ENCODE measurements around the gene APEX1. TPM values are rescaled to one million over a fixed set of nuclear protein-coding genes. Genes with fewer than 3 reads are reported as not detected.
"Not testable (repeated sequence)": the region's sequence is repeated elsewhere in the genome, so short reads cannot be mapped to it uniquely, and the experiment has no call there.

Gene APEX1
- total RNA-seq, 1 donor from 2014 or later = 328 TPM

- H3K27me3 ChIP-seq (ENCODE audit: control insufficient read depth, insufficient read depth, low read length) = no peaks in the 10 kb centered on the region
- H3K36me3 ChIP-seq (ENCODE audit: control insufficient read depth, insufficient read depth, low read length) = no peaks in the 10 kb centered on the region
- no peak overlapping the region for H3K4me3 ChIP-seq (ENCODE audit: low read depth, low read length)
- no peak for DNase-seq (ENCODE audit: low read depth)
- TF ChIP-seq, protein P1, sequence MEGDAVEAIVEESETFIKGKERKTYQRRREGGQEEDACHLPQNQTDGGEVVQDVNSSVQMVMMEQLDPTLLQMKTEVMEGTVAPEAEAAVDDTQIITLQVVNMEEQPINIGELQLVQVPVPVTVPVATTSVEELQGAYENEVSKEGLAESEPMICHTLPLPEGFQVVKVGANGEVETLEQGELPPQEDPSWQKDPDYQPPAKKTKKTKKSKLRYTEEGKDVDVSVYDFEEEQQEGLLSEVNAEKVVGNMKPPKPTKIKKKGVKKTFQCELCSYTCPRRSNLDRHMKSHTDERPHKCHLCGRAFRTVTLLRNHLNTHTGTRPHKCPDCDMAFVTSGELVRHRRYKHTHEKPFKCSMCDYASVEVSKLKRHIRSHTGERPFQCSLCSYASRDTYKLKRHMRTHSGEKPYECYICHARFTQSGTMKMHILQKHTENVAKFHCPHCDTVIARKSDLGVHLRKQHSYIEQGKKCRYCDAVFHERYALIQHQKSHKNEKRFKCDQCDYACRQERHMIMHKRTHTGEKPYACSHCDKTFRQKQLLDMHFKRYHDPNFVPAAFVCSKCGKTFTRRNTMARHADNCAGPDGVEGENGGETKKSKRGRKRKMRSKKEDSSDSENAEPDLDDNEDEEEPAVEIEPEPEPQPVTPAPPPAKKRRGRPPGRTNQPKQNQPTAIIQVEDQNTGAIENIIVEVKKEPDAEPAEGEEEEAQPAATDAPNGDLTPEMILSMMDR (IDR thresholded peaks at IDR 0.05; ENCODE audit: insufficient read depth, low read length, poor library complexity, severe bottlenecking) = no peak
These were observed 40.1 kb downstream of the APEX1 start for GRCh38 chr14:20494935-20495766.

DNA sequence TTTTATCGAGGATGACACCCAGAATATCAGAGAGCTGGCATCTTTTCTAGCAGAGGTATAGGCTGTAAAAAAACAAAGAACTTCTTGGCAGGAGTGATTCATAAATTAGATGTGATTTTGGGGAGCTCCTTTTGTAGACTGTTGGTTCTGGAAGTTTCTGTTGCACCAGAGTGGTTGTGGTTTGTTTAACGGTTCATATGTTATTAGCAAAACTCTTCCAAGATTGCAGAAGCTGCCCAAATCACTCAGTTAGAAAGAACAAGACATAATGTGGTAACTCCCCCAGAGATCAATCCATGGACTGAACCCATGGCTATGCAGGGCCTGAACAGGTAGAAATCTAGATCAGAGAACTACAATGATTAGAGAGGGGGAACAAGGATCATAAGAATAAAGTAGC, 43.6 kb downstream of the APEX1 start:
- TF ChIP-seq, protein P1 (IDR thresholded peaks at IDR 0.05; ENCODE audit: insufficient read depth, low read length, poor library complexity, severe bottlenecking) = no peak
- no peaks in the 10 kb centered on the region for H3K27me3 ChIP-seq (ENCODE audit: control insufficient read depth, insufficient read depth, low read length)
- H3K36me3 ChIP-seq (ENCODE audit: control insufficient read depth, insufficient read depth, low read length) = no peaks in the 10 kb centered on the region
- no peak overlapping the region for H3K4me3 ChIP-seq (ENCODE audit: low read depth, low read length)
- DNase-seq (ENCODE audit: low read depth) = no peak

DNA sequence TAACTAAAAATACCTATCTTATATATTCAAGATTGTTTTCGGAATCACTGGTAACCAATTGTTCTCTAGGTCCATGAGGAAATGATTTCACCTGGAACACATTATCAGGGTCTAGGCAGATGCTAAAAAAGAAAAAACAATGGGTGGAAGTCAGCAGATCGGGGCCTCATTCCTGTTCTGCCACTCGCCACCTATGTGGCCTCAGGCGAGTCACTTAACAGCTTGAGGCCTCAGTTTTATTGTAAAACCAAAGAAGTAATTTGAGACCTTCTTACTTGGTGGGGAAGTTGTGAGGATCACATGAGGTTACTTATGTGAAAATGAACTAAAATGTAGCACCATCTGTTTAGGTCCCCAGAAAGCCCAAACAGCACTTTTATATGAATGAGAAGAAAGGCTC, 44.1 kb downstream of the APEX1 start:
- H3K27me3 ChIP-seq (ENCODE audit: control insufficient read depth, insufficient read depth, low read length) = no peaks in the 10 kb centered on the region
- TF ChIP-seq, protein P1 (IDR thresholded peaks at IDR 0.05; ENCODE audit: insufficient read depth, low read length, poor library complexity, severe bottlenecking) = no peak
- H3K4me3 ChIP-seq (ENCODE audit: low read depth, low read length) = no peak overlapping the region
- H3K36me3 ChIP-seq (ENCODE audit: control insufficient read depth, insufficient read depth, low read length) = no peaks in the 10 kb centered on the region
- no peak for DNase-seq (ENCODE audit: low read depth)

DNA sequence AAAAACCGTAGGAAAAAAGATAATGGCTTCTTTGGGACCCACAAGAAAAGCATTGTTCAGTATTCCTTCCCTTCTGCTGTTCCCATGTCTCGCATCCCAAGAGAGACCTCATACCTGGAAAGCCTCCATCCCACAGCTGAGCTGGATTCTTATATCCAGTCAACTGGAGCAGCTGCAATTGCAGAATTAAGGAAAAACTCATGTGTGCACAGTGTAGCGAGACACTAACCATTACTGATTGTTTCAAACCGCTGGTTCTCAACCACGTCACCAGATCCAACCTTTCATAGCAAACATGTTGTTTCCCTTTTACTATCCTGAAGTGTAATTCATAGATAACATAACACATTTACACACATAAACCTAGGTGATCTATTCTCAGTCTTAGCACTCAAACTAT, 44.9 kb downstream of the APEX1 start:
- H3K4me3 ChIP-seq (ENCODE audit: low read depth, low read length) = no peak overlapping the region
- DNase-seq (ENCODE audit: low read depth) = no peak
- TF ChIP-seq, protein P1 (IDR thresholded peaks at IDR 0.05; ENCODE audit: insufficient read depth, low read length, poor library complexity, severe bottlenecking) = no peak
- H3K36me3 ChIP-seq (ENCODE audit: control insufficient read depth, insufficient read depth, low read length) = no peaks in the 10 kb centered on the region
- no peaks in the 10 kb centered on the region for H3K27me3 ChIP-seq (ENCODE audit: control insufficient read depth, insufficient read depth, low read length)

DNA sequence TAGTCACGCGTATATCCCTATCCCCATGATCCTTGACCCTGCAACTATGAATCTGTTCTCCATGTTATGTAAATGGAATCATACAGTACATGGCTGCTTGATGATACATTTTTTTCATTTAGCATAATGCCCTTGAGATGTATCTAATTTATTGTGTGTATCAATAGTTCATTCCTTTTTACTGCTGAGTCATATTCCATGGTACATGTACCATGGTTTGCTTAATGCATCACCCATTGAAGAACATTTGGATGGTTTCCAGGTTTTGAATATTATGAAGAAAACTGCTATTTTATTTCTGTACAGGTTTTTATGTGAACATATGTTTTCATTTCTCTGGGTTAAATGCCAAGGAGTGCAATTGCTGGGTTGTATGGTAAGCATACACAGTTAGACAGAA, 46.3 kb downstream of the APEX1 start:
- DNase-seq (ENCODE audit: low read depth) = no peak
- H3K27me3 ChIP-seq (ENCODE audit: control insufficient read depth, insufficient read depth, low read length) = no peaks in the 10 kb centered on the region
- H3K4me3 ChIP-seq (ENCODE audit: low read depth, low read length) = no peak overlapping the region
- TF ChIP-seq, protein P1 (IDR thresholded peaks at IDR 0.05; ENCODE audit: insufficient read depth, low read length, poor library complexity, severe bottlenecking) = no peak
- no peaks in the 10 kb centered on the region for H3K36me3 ChIP-seq (ENCODE audit: control insufficient read depth, insufficient read depth, low read length)

GRCh38 chr14:20503898-20504297, 48.9 kb downstream of the APEX1 start:
- no peaks in the 10 kb centered on the region for H3K27me3 ChIP-seq (ENCODE audit: control insufficient read depth, insufficient read depth, low read length)
- no peaks in the 10 kb centered on the region for H3K36me3 ChIP-seq (ENCODE audit: control insufficient read depth, insufficient read depth, low read length)
- no peak for DNase-seq (ENCODE audit: low read depth)
- no peak overlapping the region for H3K4me3 ChIP-seq (ENCODE audit: low read depth, low read length)
- TF ChIP-seq, protein P1 (IDR thresholded peaks at IDR 0.05; ENCODE audit: insufficient read depth, low read length, poor library complexity, severe bottlenecking) = no peak

DNA sequence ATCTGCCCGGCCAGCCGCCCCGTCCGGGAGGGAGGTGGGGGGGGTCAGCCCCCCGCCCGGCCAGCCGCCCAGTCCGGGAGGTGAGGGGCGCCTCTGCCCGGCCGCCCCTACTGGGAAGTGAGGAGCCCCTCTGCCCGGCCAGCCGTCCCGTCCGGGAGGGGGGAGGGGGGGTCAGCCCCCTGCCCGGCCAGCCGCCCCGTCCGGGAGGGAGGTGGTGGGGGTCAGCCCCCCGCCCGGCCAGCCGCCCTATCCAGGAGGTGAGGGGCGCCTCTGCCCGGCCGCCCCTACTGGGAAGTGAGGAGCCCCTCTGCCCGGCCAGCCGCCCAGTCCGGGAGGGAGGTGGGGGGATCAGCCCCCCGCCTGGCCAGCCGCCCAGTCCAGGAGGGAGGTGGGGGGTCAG, 51.2 kb downstream of the APEX1 start:
- H3K4me3 ChIP-seq (ENCODE audit: low read depth, low read length); H3K27me3 ChIP-seq (ENCODE audit: control insufficient read depth, insufficient read depth, low read length); DNase-seq (ENCODE audit: low read depth); H3K36me3 ChIP-seq (ENCODE audit: control insufficient read depth, insufficient read depth, low read length): not testable (repeated sequence)

GRCh38 chr14:20506752-20507151, 51.7 kb downstream of the APEX1 start:
- not testable (repeated sequence) for H3K27me3 ChIP-seq (ENCODE audit: control insufficient read depth, insufficient read depth, low read length); H3K4me3 ChIP-seq (ENCODE audit: low read depth, low read length); DNase-seq (ENCODE audit: low read depth); H3K36me3 ChIP-seq (ENCODE audit: control insufficient read depth, insufficient read depth, low read length)

Data from kidney epithelial cell (primary cell).